Uterus (tissue), 2 donors: Measurements from ENCODE around the gene GOLGA3.

Source experiments
- POLR2A ChIP-seq, 2 donors: fragments of 450-650 bp; IDR thresholded peaks; one replicate each; pipeline ENCODE4 v1.6.1; 2016; ENCODE audit warnings: antibody characterized with exemption in 2 of 2, mild to moderate bottlenecking in 1 of 2, moderate library complexity in 1 of 2
- TF ChIP-seq, protein P1 (sequence below), 4 experiments: fragments of 200-600 bp in 2 of 4; fragments of 450-650 bp in 2 of 4; sonication (generic) in 2 of 4; IDR thresholded peaks; one replicate each; pipeline ENCODE4 v1.5.1; 2016 to 2019; ENCODE audit warnings: antibody characterized with exemption in 4 of 4, mild to moderate bottlenecking in 2 of 4, moderate library complexity in 1 of 4

DNA sequence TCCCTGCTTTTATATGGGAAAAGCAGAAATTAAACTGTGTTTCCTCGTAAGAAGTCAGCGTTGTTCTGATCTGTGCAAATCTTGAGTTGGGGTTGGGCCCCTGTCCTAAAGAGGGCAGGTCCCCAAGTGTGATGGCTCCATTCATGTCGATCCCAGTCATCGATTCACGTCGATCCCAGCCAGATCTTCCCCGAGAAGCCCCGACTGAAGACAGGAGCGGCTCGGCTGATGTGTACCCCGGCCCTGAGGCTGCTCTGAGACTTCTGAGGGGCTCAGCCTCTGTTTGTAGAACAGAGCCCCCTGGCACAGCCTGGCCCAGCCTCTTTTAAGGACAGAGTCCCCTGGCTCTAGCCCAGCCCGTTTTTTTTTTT lies 108.7 kb downstream of the GOLGA3 start:
- TF ChIP-seq, protein P1, sequence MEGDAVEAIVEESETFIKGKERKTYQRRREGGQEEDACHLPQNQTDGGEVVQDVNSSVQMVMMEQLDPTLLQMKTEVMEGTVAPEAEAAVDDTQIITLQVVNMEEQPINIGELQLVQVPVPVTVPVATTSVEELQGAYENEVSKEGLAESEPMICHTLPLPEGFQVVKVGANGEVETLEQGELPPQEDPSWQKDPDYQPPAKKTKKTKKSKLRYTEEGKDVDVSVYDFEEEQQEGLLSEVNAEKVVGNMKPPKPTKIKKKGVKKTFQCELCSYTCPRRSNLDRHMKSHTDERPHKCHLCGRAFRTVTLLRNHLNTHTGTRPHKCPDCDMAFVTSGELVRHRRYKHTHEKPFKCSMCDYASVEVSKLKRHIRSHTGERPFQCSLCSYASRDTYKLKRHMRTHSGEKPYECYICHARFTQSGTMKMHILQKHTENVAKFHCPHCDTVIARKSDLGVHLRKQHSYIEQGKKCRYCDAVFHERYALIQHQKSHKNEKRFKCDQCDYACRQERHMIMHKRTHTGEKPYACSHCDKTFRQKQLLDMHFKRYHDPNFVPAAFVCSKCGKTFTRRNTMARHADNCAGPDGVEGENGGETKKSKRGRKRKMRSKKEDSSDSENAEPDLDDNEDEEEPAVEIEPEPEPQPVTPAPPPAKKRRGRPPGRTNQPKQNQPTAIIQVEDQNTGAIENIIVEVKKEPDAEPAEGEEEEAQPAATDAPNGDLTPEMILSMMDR (IDR thresholded peaks at IDR 0.05): no peak
- no peak for TF ChIP-seq POLR2A (IDR thresholded peaks at IDR 0.05)
